Smooth muscle cell (in vitro differentiated cells): Measurements from ENCODE around the gene ZMYM2. TPM values are rescaled to one million over a fixed set of nuclear protein-coding genes. Genes with fewer than 3 reads are reported as not detected.

Experiments used
- DNase-seq: peaks from one replicate; lab custom pipeline; 2025; ENCODE audit not compliant: unreplicated experiment; lab: John Stamatoyannopoulos, UW
- H2AFZ ChIP-seq: fragments of 200-600 bp; sonication (generic); 2 replicates; pipeline ENCODE4 v1.6.0; 2016; ENCODE audit warnings: antibody characterized with exemption, low read depth, mild to moderate bottlenecking
- H3F3A ChIP-seq: fragments of 200-600 bp; sonication (generic); 2 replicates; pipeline ENCODE4 v1.6.0; 2017; ENCODE audit warnings: antibody characterized with exemption, low read depth
- H3K27ac ChIP-seq: fragments of 200-600 bp; sonication (generic); 2 replicates; pipeline ENCODE4 v1.5.1; 2016; ENCODE audit warnings: low read depth, mild to moderate bottlenecking
- H3K27me3 ChIP-seq: fragments of 200-600 bp; sonication (generic); 2 replicates; pipeline ENCODE4 v1.6.1; 2016; ENCODE audit warnings: low read depth, mild to moderate bottlenecking
- H3K36me3 ChIP-seq: fragments of 200-600 bp; sonication (generic); 2 replicates; pipeline ENCODE4 v1.5.1; 2016; ENCODE audit warnings: low read depth
- H3K4me1 ChIP-seq: fragments of 200-600 bp; sonication (generic); 2 replicates; pipeline ENCODE4 v1.5.1; 2016; ENCODE audit warnings: low read depth
- H3K4me2 ChIP-seq: fragments of 200-600 bp; sonication (generic); 2 replicates; pipeline ENCODE4 v1.6.0; 2016; ENCODE audit warnings: mild to moderate bottlenecking
- H3K4me3 ChIP-seq: fragments of 200-600 bp; sonication (generic); 2 replicates; pipeline ENCODE4 v1.5.1; 2016; ENCODE audit warnings: mild to moderate bottlenecking
- H3K79me2 ChIP-seq: fragments of 200-600 bp; sonication (generic); 2 replicates; pipeline ENCODE4 v1.6.0; 2016; ENCODE audit warnings: low read depth, mild to moderate bottlenecking
- H3K9ac ChIP-seq: fragments of 200-600 bp; sonication (generic); 2 replicates; pipeline ENCODE4 v1.6.0; 2016; ENCODE audit warnings: low read depth
- H3K9me3 ChIP-seq: fragments of 200-600 bp; sonication (generic); replicated peaks from 2 replicates; pipeline ENCODE4 v1.5.1; 2016; ENCODE audit warnings: low read depth
- H4K20me1 ChIP-seq: fragments of 200-600 bp; sonication (generic); 2 replicates; pipeline ENCODE4 v1.6.0; 2016; ENCODE audit warnings: low read depth
- WGBS: methylation state at CpG from one replicate; pipeline ENCODE4 v1.1.7; 2016; ENCODE audit warnings: low lambda C conversion rate; 5-methylcytosine and 5-hydroxymethylcytosine counted together
- polyA plus RNA-seq: library from polyadenylated mRNA; unstranded; fragments of >200 nt; fragmentation: Nextera tagmentation; extraction: Ambion mirVana; gene quantifications from 2 replicates; pipeline ENCODE4 v1.2.1, GENCODE V29; 2016
- total RNA-seq: library from RNA; depleted of rRNA; stranded (reverse); fragments of >200 nt; gene quantifications from 2 replicates; pipeline ENCODE4 v1.2.3, GENCODE V29; 2014
- TF ChIP-seq, protein P1 (sequence below): fragments of 200-600 bp; sonication (generic); IDR thresholded peaks from 2 replicates; pipeline ENCODE4 v1.5.1; 2017; ENCODE audit warnings: borderline replicate concordance, mild to moderate bottlenecking, antibody characterized with exemption; ENCODE audit not compliant: insufficient read depth, poor library complexity, severe bottlenecking

ZMYM2 gene
- total and polyA plus RNA-seq, 2 experiments from 2014 or later = 29.9 to 107 TPM

- no peak for DNase-seq
- TF ChIP-seq, protein P1, sequence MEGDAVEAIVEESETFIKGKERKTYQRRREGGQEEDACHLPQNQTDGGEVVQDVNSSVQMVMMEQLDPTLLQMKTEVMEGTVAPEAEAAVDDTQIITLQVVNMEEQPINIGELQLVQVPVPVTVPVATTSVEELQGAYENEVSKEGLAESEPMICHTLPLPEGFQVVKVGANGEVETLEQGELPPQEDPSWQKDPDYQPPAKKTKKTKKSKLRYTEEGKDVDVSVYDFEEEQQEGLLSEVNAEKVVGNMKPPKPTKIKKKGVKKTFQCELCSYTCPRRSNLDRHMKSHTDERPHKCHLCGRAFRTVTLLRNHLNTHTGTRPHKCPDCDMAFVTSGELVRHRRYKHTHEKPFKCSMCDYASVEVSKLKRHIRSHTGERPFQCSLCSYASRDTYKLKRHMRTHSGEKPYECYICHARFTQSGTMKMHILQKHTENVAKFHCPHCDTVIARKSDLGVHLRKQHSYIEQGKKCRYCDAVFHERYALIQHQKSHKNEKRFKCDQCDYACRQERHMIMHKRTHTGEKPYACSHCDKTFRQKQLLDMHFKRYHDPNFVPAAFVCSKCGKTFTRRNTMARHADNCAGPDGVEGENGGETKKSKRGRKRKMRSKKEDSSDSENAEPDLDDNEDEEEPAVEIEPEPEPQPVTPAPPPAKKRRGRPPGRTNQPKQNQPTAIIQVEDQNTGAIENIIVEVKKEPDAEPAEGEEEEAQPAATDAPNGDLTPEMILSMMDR = no peak
- H4K20me1 ChIP-seq = peaks cover 90% of the 10 kb centered on the region
- peaks cover 28% of the 10 kb centered on the region for H3K36me3 ChIP-seq
- H2AFZ ChIP-seq = no peak overlapping the region
- no peaks in the 10 kb centered on the region for H3K9me3 ChIP-seq
- H3K27ac ChIP-seq = no peak overlapping the region
- no peak overlapping the region for H3K9ac ChIP-seq
- H3K27me3 ChIP-seq = no peaks in the 10 kb centered on the region
- no peak overlapping the region for H3K4me2 ChIP-seq
- WGBS = 60% methylated on average over 4 of the region's 4 CpGs
- H3K4me1 ChIP-seq = peaks cover 4% of the 10 kb centered on the region
- H3K4me3 ChIP-seq = no peak overlapping the region
- peaks cover 89% of the 10 kb centered on the region for H3K79me2 ChIP-seq
- H3F3A ChIP-seq = peaks cover 5% of the 10 kb centered on the region
Observed at GRCh38 chr13:20001366-20002190, 43.1 kb downstream of the ZMYM2 start.

GRCh38 chr13:20002787-20003186 lies 44.3 kb downstream of the ZMYM2 start:
- Histone ChIP-seq H3K4me1 (peaks cover 4% of the 10 kb centered on the region), H4K20me1 (peaks cover 78% of the 10 kb centered on the region), H2AFZ (no peak overlapping the region), H3K4me3 (no peak overlapping the region), H3K4me2 (no peak overlapping the region), H3K9ac (no peak overlapping the region), H3K27ac (peak overlapping the region; percentile 1), H3K27me3 (no peaks in the 10 kb centered on the region), H3K79me2 (peaks cover 79% of the 10 kb centered on the region), H3F3A (peaks cover 5% of the 10 kb centered on the region), H3K36me3 (peaks cover 38% of the 10 kb centered on the region), H3K9me3 (no peaks in the 10 kb centered on the region)
- TF ChIP-seq, protein P1 = no peak
- no peak for DNase-seq
- WGBS = 55% methylated on average over 3 of the region's 3 CpGs

DNA sequence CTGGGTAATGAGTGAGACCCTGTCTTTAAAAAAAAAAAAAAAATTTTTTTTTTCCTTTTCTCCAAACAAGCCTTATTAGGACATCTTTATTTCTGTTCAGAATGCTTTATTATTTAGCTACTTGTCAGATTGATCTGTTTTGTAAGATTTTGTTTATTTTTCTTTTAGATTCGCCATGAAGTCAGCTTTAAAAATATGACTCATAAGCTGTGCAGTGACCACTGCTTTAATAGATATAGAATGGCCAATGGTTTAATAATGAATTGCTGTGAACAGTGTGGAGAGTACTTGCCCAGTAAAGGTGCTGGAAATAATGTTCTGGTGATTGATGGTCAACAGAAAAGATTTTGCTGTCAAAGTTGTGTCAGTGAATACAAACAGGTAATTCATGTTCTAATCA lies 47.7 kb downstream of the ZMYM2 start:
- Histone ChIP-seq H3F3A (peaks cover 5% of the 10 kb centered on the region), H2AFZ (no peak overlapping the region), H3K4me1 (peaks cover 4% of the 10 kb centered on the region), H3K79me2 (peaks cover 79% of the 10 kb centered on the region), H3K27ac (no peak overlapping the region), H3K4me3 (no peak overlapping the region), H3K9ac (no peak overlapping the region), H4K20me1 (peaks cover 65% of the 10 kb centered on the region), H3K4me2 (no peak overlapping the region), H3K36me3 (peaks cover 57% of the 10 kb centered on the region), H3K27me3 (no peaks in the 10 kb centered on the region), H3K9me3 (peaks cover under 1% of the 10 kb centered on the region)
- TF ChIP-seq, protein P1 = no peak
- 80% methylated on average over 1 of the region's 1 CpG for WGBS
- DNase-seq = no peak
